Liver (tissue), 9 donors: Measurements from ENCODE around the gene ASCC1. TPM values are rescaled to one million over a fixed set of nuclear protein-coding genes. Genes with fewer than 3 reads are reported as not detected.

Experiments used
- DNase-seq: peaks from one replicate; pipeline ENCODE4 v3.0.0-alpha.2; 2017; ENCODE audit warnings: low spot score
- H3K27ac ChIP-seq, 2 donors: one replicate each; pipeline ENCODE4 v1.7.0; 2013; ENCODE audit warnings: inconsistent platforms in 2 of 2, low read length in 2 of 2, control low read depth in 1 of 2, low read depth in 1 of 2, mild to moderate bottlenecking in 1 of 2
- H3K27me3 ChIP-seq, 4 donors: one replicate each; pipeline versions ENCODE4 v1.6.1 to v1.7.0; 2013; ENCODE audit warnings: low read length in 3 of 4, inconsistent platforms in 1 of 4, mild to moderate bottlenecking in 1 of 4, moderate library complexity in 1 of 4; ENCODE audit not compliant: control insufficient read depth in 4 of 4, insufficient read depth in 4 of 4
- H3K36me3 ChIP-seq, 4 donors: one replicate each; pipeline versions ENCODE4 v1.6.1 to v1.7.0; 2013; ENCODE audit warnings: low read length in 3 of 4, mild to moderate bottlenecking in 3 of 4, low read depth in 1 of 4, moderate library complexity in 1 of 4; ENCODE audit not compliant: control insufficient read depth in 4 of 4, insufficient read depth in 3 of 4
- H3K4me1 ChIP-seq, 4 donors: one replicate each; pipeline versions ENCODE4 v1.6.1 to v1.7.0; 2013; ENCODE audit warnings: low read length in 3 of 4, mild to moderate bottlenecking in 3 of 4, moderate library complexity in 1 of 4; ENCODE audit not compliant: control insufficient read depth in 4 of 4, insufficient read depth in 4 of 4
- H3K4me3 ChIP-seq, 3 donors: one replicate each; pipeline versions ENCODE4 v1.6.1 to v1.7.0; 2013; ENCODE audit warnings: low read length in 3 of 3, control low read depth in 1 of 3, low read depth in 1 of 3, mild to moderate bottlenecking in 1 of 3
- H3K9ac ChIP-seq, 2 donors: one replicate each; pipeline ENCODE4 v1.7.0; 2013; ENCODE audit warnings: low read length in 2 of 2, mild to moderate bottlenecking in 2 of 2, moderate library complexity in 2 of 2, control low read depth in 1 of 2, low read depth in 1 of 2
- H3K9me3 ChIP-seq, 4 donors: one replicate each; pipeline versions ENCODE4 v1.6.1 to v1.7.0; 2013; ENCODE audit warnings: low read length in 3 of 4; ENCODE audit not compliant: control insufficient read depth in 4 of 4
- EGR1 ChIP-seq, 2 donors: IDR thresholded peaks; 2 replicates each; pipeline ENCODE4 v1.6.1; 2016 to 2018; ENCODE audit warnings: antibody characterized with exemption in 2 of 2, low read depth in 2 of 2
- FOXA1 ChIP-seq: IDR thresholded peaks from 2 replicates; pipeline ENCODE4 v1.6.1; 2016; ENCODE audit warnings: antibody characterized with exemption
- FOXA2 ChIP-seq: IDR thresholded peaks from 2 replicates; pipeline ENCODE4 v1.6.1; 2016; ENCODE audit warnings: antibody characterized with exemption
- GABPA ChIP-seq, 2 donors: IDR thresholded peaks in 1 of 2; conservative IDR thresholded peaks in 1 of 2; 2 replicates each; pipeline ENCODE4 v1.6.1; 2016; ENCODE audit warnings: antibody characterized with exemption in 2 of 2, mild to moderate bottlenecking in 1 of 2, moderate library complexity in 1 of 2
- HNF4A ChIP-seq, 2 donors: conservative IDR thresholded peaks; 2 replicates each; pipeline ENCODE4 v1.6.1; 2016; ENCODE audit warnings: antibody characterized with exemption in 2 of 2, mild to moderate bottlenecking in 2 of 2
- JUND ChIP-seq, 2 donors: IDR thresholded peaks; 2 replicates each; pipeline ENCODE4 v1.6.1; 2016; ENCODE audit warnings: antibody characterized with exemption in 2 of 2
- NR2F2 ChIP-seq: IDR thresholded peaks from 2 replicates; pipeline ENCODE4 v1.6.1; 2016; ENCODE audit warnings: antibody characterized with exemption
- RAD21 ChIP-seq, 2 donors: IDR thresholded peaks; 2 replicates each; pipeline ENCODE4 v1.6.1; 2016; ENCODE audit warnings: antibody characterized with exemption in 2 of 2, mild to moderate bottlenecking in 2 of 2
- SP1 ChIP-seq: IDR thresholded peaks from 2 replicates; pipeline ENCODE4 v1.6.1; 2018; ENCODE audit warnings: antibody characterized with exemption, mild to moderate bottlenecking
- TAF1 ChIP-seq: conservative IDR thresholded peaks from 2 replicates; pipeline ENCODE4 v1.6.1; 2016; ENCODE audit warnings: antibody characterized with exemption, mild to moderate bottlenecking
- YY1 ChIP-seq: IDR thresholded peaks from 2 replicates; pipeline ENCODE4 v1.6.1; 2016; ENCODE audit warnings: antibody characterized with exemption, mild to moderate bottlenecking
- WGBS: extraction: QIAGEN DNeasy Blood & Tissue Kit; methylation state at CpG from one replicate; pipeline ENCODE4 v1.1.7; 2013; 5-methylcytosine and 5-hydroxymethylcytosine counted together
- polyA plus RNA-seq, 2 donors: library from polyadenylated mRNA; stranded (reverse) in 1 of 2; unstranded in 1 of 2; fragments of 200-250 nt in 1 of 2; fragments of >200 nt in 1 of 2; fragmentation: Nextera tagmentation in 1 of 2; extraction: Ambion mirVana in 1 of 2; gene quantifications; one replicate each; pipeline versions ENCODE4 v1.2.1 to v1.2.3, GENCODE V29; 2013 to 2015
- total RNA-seq, 2 donors: library from RNA; depleted of rRNA; stranded (reverse); fragments of >200 nt; gene quantifications; one replicate each; pipeline ENCODE4 v1.2.3, GENCODE V29; 2014
- TF ChIP-seq, protein P1 (sequence below): IDR thresholded peaks from 2 replicates; pipeline ENCODE4 v1.6.1; 2016; ENCODE audit warnings: antibody characterized with exemption, mild to moderate bottlenecking
- TF ChIP-seq, protein P2 (sequence below): IDR thresholded peaks from 2 replicates; pipeline ENCODE4 v1.6.1; 2016; ENCODE audit warnings: antibody characterized with exemption
- TF ChIP-seq, protein P3 (sequence below): IDR thresholded peaks from 2 replicates; pipeline ENCODE4 v1.6.1; 2016; ENCODE audit warnings: antibody characterized with exemption
- TF ChIP-seq, protein P4 (sequence below): IDR thresholded peaks from 2 replicates; pipeline ENCODE4 v1.6.1; 2016; ENCODE audit warnings: antibody characterized with exemption
- TF ChIP-seq, protein P5 (sequence below): fragments of 150-350 bp; IDR thresholded peaks from 2 replicates; pipeline ENCODE4 v1.5.1; 2017; ENCODE audit warnings: improper control_type of control experiment, low read depth, low read length; ENCODE audit not compliant: missing input control
- donor health status: healthy.
- donor health status: healthy.
- donor health status: healthy.
- donor health status: healthy.
- donor health status: healthy.

The ASCC1 gene
- total and polyA plus RNA-seq, 4 donors = 6.9 to 13.9 (median 10.2) TPM

DNA sequence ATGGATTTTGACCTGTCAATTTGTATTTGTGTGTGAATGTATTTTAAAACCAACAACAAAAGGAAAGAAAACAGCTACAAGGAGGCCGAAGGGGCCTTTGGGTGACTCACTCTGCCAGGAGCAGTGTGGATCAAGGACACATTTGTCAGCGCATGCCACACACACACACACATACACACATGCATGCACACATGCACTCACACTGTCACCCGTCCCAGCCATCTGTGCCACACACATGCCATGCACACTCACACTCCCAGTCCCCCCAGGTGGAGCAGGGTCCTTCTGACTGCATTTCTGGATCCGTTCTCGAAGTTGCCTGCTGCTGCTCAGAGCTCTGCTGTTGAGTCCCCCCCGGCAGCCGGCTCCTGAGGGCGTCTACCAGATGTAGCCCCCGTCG lies 153.7 kb downstream of the ASCC1 start (continued):
- TF ChIP-seq, protein P1, sequence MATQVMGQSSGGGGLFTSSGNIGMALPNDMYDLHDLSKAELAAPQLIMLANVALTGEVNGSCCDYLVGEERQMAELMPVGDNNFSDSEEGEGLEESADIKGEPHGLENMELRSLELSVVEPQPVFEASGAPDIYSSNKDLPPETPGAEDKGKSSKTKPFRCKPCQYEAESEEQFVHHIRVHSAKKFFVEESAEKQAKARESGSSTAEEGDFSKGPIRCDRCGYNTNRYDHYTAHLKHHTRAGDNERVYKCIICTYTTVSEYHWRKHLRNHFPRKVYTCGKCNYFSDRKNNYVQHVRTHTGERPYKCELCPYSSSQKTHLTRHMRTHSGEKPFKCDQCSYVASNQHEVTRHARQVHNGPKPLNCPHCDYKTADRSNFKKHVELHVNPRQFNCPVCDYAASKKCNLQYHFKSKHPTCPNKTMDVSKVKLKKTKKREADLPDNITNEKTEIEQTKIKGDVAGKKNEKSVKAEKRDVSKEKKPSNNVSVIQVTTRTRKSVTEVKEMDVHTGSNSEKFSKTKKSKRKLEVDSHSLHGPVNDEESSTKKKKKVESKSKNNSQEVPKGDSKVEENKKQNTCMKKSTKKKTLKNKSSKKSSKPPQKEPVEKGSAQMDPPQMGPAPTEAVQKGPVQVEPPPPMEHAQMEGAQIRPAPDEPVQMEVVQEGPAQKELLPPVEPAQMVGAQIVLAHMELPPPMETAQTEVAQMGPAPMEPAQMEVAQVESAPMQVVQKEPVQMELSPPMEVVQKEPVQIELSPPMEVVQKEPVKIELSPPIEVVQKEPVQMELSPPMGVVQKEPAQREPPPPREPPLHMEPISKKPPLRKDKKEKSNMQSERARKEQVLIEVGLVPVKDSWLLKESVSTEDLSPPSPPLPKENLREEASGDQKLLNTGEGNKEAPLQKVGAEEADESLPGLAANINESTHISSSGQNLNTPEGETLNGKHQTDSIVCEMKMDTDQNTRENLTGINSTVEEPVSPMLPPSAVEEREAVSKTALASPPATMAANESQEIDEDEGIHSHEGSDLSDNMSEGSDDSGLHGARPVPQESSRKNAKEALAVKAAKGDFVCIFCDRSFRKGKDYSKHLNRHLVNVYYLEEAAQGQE = no peak
- TF ChIP-seq HNF4A (conservative IDR thresholded peaks at IDR 0.05) = no peak
- TF ChIP-seq FOXA1 = no peak

DNA sequence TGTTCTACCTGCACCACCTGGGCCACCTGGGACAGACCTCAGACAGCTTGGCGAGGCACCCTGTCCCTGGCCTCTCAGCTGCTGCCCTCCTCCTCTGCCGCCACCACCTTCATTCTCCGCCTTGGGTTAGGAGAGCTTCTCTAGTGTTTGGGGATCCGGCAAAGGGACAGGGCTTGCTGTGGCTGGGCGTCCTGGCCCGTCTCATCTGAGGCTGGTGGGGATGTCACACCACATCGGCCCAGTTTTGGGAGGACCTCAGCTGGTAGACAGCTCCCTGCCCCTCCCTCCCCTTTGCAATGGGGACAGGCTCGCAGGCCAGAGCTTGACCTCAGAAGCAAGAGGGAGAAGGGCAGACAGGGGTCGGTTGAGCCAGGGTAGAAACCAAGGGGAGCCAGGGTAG lies 154.1 kb downstream of the ASCC1 start:
- no peaks in the 10 kb centered on the region for H3K4me1 ChIP-seq
- no peak overlapping the region for H3K4me3 ChIP-seq
- H3K9ac ChIP-seq = no peak overlapping the region
- no peak overlapping the region for H3K27ac ChIP-seq
- 93% methylated on average over 9 of the region's 9 CpGs for WGBS
- H3K27me3 ChIP-seq = no peaks in the 10 kb centered on the region
- H3K36me3 ChIP-seq = no peaks in the 10 kb centered on the region
- DNase-seq = no peak
- TF ChIP-seq EGR1 (IDR thresholded peaks at IDR 0.05; ENCODE audit: low read depth in 2 of 2) = no peak
- no peak for TF ChIP-seq FOXA2
- TF ChIP-seq FOXA1 = no peak
- no peak for TF ChIP-seq RAD21 (IDR thresholded peaks at IDR 0.05)
- no peak for TF ChIP-seq GABPA (IDR thresholded peaks at IDR 0.05 in 1 of 2, conservative IDR thresholded peaks at IDR 0.05 in 1 of 2)
- no peak for TF ChIP-seq NR2F2
- TF ChIP-seq TAF1 = no peak
- TF ChIP-seq YY1 = no peak
- TF ChIP-seq, protein P2, sequence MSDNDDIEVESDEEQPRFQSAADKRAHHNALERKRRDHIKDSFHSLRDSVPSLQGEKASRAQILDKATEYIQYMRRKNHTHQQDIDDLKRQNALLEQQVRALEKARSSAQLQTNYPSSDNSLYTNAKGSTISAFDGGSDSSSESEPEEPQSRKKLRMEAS = no peak
- no peaks in the 10 kb centered on the region for H3K9me3 ChIP-seq

DNA sequence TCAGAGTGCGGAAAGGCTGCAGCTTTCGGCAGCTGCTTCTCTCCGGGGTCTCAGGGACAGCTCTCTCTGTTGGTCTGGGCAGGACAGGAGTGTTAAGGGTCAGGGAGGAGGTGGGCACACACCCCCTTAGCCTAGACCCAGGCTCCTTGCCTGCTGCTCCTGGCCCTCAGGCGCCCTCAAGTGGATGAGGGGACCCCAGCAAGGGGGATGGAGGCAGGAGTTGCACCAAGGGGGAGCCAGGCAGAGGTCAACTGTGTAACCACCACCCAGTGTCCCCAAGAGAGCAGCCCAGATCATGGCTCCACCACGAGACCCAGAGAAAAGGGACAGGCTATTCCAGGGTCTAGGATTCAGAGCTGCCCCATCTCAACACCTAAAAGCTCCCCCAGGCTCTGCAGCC lies 154.6 kb downstream of the ASCC1 start:
- no peaks in the 10 kb centered on the region for H3K9me3 ChIP-seq
- 91% methylated on average over 5 of the region's 5 CpGs for WGBS
- no peak for TF ChIP-seq FOXA2
- no peak for TF ChIP-seq YY1
- TF ChIP-seq FOXA1 = no peak
- TF ChIP-seq, protein P1 = no peak
- no peak for TF ChIP-seq JUND (IDR thresholded peaks at IDR 0.05)
- no peak for TF ChIP-seq EGR1 (IDR thresholded peaks at IDR 0.05; ENCODE audit: low read depth in 2 of 2)
- TF ChIP-seq HNF4A (conservative IDR thresholded peaks at IDR 0.05) = no peak
- no peak for TF ChIP-seq GABPA (IDR thresholded peaks at IDR 0.05 in 1 of 2, conservative IDR thresholded peaks at IDR 0.05 in 1 of 2)
- no peak for TF ChIP-seq NR2F2
- TF ChIP-seq, protein P3, sequence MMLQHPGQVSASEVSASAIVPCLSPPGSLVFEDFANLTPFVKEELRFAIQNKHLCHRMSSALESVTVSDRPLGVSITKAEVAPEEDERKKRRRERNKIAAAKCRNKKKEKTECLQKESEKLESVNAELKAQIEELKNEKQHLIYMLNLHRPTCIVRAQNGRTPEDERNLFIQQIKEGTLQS = no peak
- TF ChIP-seq, protein P4, sequence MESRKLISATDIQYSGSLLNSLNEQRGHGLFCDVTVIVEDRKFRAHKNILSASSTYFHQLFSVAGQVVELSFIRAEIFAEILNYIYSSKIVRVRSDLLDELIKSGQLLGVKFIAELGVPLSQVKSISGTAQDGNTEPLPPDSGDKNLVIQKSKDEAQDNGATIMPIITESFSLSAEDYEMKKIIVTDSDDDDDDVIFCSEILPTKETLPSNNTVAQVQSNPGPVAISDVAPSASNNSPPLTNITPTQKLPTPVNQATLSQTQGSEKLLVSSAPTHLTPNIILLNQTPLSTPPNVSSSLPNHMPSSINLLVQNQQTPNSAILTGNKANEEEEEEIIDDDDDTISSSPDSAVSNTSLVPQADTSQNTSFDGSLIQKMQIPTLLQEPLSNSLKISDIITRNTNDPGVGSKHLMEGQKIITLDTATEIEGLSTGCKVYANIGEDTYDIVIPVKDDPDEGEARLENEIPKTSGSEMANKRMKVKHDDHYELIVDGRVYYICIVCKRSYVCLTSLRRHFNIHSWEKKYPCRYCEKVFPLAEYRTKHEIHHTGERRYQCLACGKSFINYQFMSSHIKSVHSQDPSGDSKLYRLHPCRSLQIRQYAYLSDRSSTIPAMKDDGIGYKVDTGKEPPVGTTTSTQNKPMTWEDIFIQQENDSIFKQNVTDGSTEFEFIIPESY = no peak
- TF ChIP-seq, protein P5, sequence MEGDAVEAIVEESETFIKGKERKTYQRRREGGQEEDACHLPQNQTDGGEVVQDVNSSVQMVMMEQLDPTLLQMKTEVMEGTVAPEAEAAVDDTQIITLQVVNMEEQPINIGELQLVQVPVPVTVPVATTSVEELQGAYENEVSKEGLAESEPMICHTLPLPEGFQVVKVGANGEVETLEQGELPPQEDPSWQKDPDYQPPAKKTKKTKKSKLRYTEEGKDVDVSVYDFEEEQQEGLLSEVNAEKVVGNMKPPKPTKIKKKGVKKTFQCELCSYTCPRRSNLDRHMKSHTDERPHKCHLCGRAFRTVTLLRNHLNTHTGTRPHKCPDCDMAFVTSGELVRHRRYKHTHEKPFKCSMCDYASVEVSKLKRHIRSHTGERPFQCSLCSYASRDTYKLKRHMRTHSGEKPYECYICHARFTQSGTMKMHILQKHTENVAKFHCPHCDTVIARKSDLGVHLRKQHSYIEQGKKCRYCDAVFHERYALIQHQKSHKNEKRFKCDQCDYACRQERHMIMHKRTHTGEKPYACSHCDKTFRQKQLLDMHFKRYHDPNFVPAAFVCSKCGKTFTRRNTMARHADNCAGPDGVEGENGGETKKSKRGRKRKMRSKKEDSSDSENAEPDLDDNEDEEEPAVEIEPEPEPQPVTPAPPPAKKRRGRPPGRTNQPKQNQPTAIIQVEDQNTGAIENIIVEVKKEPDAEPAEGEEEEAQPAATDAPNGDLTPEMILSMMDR = no peak
- no peak for TF ChIP-seq TAF1
- TF ChIP-seq SP1 = no peak

More for the DNA sequence above, 154.6 kb downstream of the ASCC1 start:
- H3K27ac ChIP-seq = no peak overlapping the region
- DNase-seq = no peak
- no peaks in the 10 kb centered on the region for H3K27me3 ChIP-seq
- no peaks in the 10 kb centered on the region for H3K36me3 ChIP-seq
- H3K9ac ChIP-seq = no peak overlapping the region
- no peak overlapping the region for H3K4me3 ChIP-seq
- H3K4me1 ChIP-seq = no peaks in the 10 kb centered on the region
